ENCODE data around the gene PTPRT. TPM values are rescaled to one million over a fixed set of nuclear protein-coding genes. Genes with fewer than 3 reads are reported as not detected.

The PTPRT gene
- polyA plus RNA-seq, 4 donors: 0.43 to 1.1 (median 0.60) TPM

- no peak for DNase-seq (ENCODE audit: low read depth in 4 of 4, low spot score in 2 of 4)
These were observed 510.8 kb downstream of the PTPRT start for GRCh38 chr20:42678895-42679294.

GRCh38 chr20:42656130-42656529, 533.6 kb downstream of the PTPRT start:
- DNase-seq (ENCODE audit: low read depth in 4 of 4, low spot score in 2 of 4): no peak

- DNase-seq (ENCODE audit: low read depth in 4 of 4, low spot score in 2 of 4): no peak
These were observed 537.4 kb downstream of the PTPRT start for GRCh38 chr20:42652266-42652665.

GRCh38 chr20:42650191-42650746, 539.4 kb downstream of the PTPRT start:
- DNase-seq (ENCODE audit: low read depth in 4 of 4, low spot score in 2 of 4): no peak

GRCh38 chr20:42649748-42650147, 540.0 kb downstream of the PTPRT start:
- DNase-seq (ENCODE audit: low read depth in 4 of 4, low spot score in 2 of 4): no peak

GRCh38 chr20:42646250-42646649, 543.5 kb downstream of the PTPRT start:
- DNase-seq (ENCODE audit: low read depth in 4 of 4, low spot score in 2 of 4): no peak

- no peak for DNase-seq (ENCODE audit: low read depth in 4 of 4, low spot score in 2 of 4)
These were observed 547.8 kb downstream of the PTPRT start for GRCh38 chr20:42641886-42642285.

GRCh38 chr20:42639140-42639539, 550.6 kb downstream of the PTPRT start:
- DNase-seq (ENCODE audit: low read depth in 4 of 4, low spot score in 2 of 4): no peak

- DNase-seq (ENCODE audit: low read depth in 4 of 4, low spot score in 2 of 4): no peak
These were observed 553.9 kb downstream of the PTPRT start for GRCh38 chr20:42635699-42636411.

- DNase-seq (ENCODE audit: low read depth in 4 of 4, low spot score in 2 of 4): no peak
These were observed 555.5 kb downstream of the PTPRT start for GRCh38 chr20:42634156-42634555.

- no peak for DNase-seq (ENCODE audit: low read depth in 4 of 4, low spot score in 2 of 4)
These were observed 561.0 kb downstream of the PTPRT start for GRCh38 chr20:42628683-42629082.

- DNase-seq (ENCODE audit: low read depth in 4 of 4, low spot score in 2 of 4): no peak
These were observed 576.6 kb downstream of the PTPRT start for GRCh38 chr20:42613076-42613475.

- DNase-seq (ENCODE audit: low read depth in 4 of 4, low spot score in 2 of 4): no peak
These were observed 577.5 kb downstream of the PTPRT start for GRCh38 chr20:42611889-42612837.

- no peak for DNase-seq (ENCODE audit: low read depth in 4 of 4, low spot score in 2 of 4)
These were observed 578.3 kb downstream of the PTPRT start for GRCh38 chr20:42611423-42611822.

GRCh38 chr20:42610070-42610469, 579.6 kb downstream of the PTPRT start:
- DNase-seq (ENCODE audit: low read depth in 4 of 4, low spot score in 2 of 4): no peak

GRCh38 chr20:42609618-42610017, 580.1 kb downstream of the PTPRT start:
- no peak for DNase-seq (ENCODE audit: low read depth in 4 of 4, low spot score in 2 of 4)

GRCh38 chr20:42604998-42605956, 584.4 kb downstream of the PTPRT start:
- DNase-seq (ENCODE audit: low read depth in 4 of 4, low spot score in 2 of 4): no peak

GRCh38 chr20:42603655-42604054, 586.1 kb downstream of the PTPRT start:
- no peak for DNase-seq (ENCODE audit: low read depth in 4 of 4, low spot score in 2 of 4)

- DNase-seq (ENCODE audit: low read depth in 4 of 4, low spot score in 2 of 4): no peak
These were observed 591.1 kb downstream of the PTPRT start for GRCh38 chr20:42598581-42598980.

GRCh38 chr20:42595625-42596024, 594.1 kb downstream of the PTPRT start:
- DNase-seq (ENCODE audit: low read depth in 4 of 4, low spot score in 2 of 4): no peak
